GM18511 (cell line): ENCODE measurements around the gene SLC22A8.
"Not testable (repeated sequence)": the region's sequence is repeated elsewhere in the genome, so short reads cannot be mapped to it uniquely, and the experiment has no call there.

Source experiments
- ATAC-seq: cut with Tn5 transposase; IDR thresholded peaks from one replicate; pipeline ENCODE4 v1.9.1; 2021; ENCODE audit warnings: mild to moderate bottlenecking, moderate library complexity; ENCODE audit not compliant: unreplicated experiment

The SLC22A8 gene

DNA sequence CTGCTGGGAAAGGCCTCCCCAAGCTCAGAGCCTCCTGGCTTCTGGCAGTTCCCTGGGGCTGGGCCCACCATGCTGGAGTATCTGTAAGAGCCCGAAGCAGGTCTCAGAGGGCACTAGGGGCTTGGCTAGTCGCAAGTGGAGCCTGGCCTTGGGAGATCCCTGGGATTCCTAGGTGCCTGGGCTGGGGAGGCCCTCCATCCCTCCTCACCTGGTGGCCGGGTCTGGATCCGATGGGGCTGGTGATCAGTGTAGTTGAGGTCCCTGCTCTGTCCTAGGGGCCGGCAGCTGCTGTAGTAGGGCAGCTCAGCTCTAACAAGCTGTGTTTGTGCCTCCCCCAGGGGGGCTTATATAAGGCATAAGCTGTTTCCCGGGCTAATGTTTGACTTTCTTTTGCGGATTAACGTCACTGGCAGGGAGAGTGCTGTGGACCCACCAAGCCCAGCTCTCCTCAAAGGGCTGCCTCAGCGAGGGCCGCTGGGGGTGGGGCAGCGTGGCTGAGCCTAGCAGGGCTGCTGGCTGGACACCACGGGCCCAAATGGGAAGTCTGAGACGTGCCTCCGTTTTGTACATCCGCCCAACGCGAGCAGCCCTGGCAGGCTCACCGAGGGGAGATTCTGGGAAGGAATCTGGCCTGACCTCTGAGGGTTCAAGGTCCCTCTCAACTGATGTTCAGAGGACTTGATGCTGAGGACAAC, at the start of gene SLC22A8:
TSS of gene SLC22A8 (minus strand) at position 321 of the 695 bp plus-strand sequence. CDS start 883 bp downstream, outside the sequence.
- ATAC-seq = no peak

DNA sequence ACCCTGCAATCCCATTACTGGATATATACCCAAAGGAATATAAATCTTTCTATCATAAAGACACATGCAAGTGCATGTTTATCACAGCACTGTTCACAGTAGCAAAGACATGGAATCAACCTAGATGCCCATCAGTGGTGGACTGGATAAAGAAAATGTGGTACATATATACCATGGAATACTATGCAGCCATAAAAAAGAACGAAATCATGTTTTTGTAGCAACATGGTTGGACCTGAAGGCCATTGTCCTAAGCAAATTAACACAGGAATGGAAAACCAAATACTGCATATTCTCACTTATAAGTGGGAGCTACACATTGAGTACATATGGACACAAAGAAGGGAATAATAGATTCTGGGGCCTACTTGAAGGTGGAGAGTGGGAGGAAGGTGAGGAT, 30.6 kb upstream of the SLC22A8 start:
- ATAC-seq = not testable (repeated sequence)

- ATAC-seq = no peak
Observed at GRCh38 chr11:63042596-63042995, 27.0 kb upstream of the SLC22A8 start.

DNA sequence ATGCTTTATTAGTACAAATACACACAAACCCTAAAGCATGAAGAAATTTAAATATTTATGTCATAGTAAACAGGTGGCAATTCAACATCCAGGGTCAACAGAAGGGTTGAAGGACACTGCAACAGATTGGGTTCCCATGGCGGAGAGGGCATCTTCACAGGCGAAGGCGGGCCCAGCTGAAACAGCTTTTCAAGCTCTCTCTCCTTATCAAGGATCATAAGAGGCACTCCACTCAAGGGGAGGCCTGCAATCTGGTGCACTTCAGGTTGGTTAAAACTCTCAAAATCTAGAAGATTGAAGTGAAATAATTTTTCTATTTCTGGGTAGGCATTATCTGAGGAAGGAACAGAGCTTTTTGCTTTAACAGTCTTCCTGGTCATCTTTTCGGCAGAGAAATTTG, 16.8 kb upstream of the SLC22A8 start:
- no peak for ATAC-seq

- ATAC-seq = peak; percentile 50
Observed at GRCh38 chr11:63023841-63024648, 8.4 kb upstream of the SLC22A8 start.

DNA sequence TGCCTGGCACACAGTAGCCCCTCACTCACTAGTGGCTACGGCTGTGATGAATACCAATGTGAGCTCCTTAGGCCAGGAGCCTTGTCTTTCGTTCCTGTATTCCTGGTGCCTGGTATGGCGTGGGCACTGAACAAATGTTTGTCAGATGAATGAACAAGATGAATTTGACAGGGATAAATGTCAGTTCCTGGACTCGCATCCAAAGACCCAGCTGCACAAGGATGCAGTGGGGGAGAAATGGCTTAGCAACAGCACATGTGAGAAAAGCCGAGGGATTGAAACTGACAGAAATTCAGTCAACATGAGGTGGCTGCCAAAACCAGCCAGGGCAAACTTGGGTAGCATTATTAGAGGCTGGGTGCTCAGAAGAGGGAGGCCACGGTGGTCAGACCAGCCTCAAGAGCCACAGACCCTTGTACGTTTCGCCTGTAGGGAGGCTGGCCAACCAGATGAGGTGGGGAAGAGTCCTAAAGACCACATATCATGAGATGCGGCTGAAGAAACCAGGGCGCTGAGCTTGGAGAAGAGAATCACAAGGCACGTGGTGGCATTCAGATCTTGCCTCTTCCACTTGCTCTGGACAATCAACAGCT, 7.7 kb upstream of the SLC22A8 start:
- ATAC-seq = no peak

GRCh38 chr11:63022441-63022840, 6.8 kb upstream of the SLC22A8 start:
- no peak for ATAC-seq

DNA sequence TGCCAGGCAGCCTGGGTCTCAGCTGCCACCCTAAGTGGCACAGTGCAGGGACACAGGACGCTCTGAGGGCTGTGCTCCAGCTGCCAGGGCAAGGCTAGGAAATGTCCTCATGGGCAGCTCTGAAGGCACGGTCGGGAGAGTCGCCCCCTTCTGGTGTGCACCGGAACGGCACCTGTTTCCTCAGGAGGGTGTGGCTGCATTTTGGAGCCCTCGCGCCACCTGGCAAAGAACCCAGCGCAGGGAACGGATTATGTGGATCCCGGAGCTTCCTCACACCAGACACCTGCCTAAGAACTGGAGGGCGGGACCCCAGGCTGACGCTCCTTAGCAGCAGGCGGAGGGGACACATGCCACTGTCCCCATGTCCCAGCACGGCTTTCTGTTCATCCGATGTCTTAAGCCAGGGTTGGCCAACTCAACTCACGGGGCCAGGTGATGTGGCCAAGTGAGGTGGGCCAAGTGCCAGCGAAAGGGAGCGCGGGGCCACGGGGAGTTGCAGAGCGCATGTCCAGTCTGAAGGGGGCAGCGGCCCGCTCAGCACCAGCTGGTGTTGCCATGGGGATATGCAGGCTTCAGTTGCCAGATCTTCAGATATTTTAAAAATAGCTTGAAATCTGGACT, 5.1 kb upstream of the SLC22A8 start:
- no peak for ATAC-seq

DNA sequence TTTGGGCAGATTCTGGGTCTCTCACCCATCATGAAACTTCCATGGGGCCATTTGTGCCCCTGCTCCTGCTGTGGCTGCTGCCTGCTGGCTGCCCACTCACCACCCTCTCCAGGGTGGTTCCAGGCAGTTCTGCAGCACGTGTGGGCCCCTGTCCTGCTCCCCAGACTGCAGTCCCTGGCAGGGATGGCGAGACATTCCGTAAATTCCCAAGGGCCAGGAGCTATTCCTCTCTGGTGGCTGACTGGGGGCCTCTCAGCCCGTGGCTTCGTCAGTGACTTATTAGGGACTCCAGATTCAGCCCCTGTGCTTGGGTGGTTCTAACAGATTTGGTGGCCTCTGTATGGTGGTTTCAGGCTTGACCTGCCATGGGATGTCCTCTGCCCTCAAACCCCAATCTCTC, 3.9 kb upstream of the SLC22A8 start:
- no peak for ATAC-seq

GRCh38 chr11:63017306-63017974, 1.8 kb upstream of the SLC22A8 start:
- ATAC-seq = no peak

GRCh38 chr11:63014408-63015055, 1.1 kb downstream of the SLC22A8 start:
- no peak for ATAC-seq

- ATAC-seq = no peak
Observed at GRCh38 chr11:63012839-63013238, 2.8 kb downstream of the SLC22A8 start.

DNA sequence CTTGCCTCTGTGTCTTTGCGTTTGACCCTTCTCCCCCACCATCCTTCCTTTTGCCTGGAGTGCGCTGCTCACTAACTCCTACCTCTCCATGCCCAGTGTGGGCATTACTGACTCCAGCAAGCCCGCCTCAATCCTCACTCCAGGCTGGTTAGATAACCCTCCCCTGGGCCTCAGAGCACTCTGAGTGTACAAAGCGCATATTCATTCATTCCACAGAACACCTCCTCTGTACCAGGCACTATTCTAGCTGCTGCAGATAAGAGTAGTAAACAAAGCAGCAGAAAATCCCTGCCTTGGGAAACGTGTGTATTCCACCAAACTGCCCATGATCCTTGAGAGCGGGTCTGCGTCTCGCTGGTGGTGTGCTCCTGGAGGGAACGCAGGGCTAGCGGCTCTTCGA, 3.2 kb downstream of the SLC22A8 start:
- ATAC-seq = no peak

DNA sequence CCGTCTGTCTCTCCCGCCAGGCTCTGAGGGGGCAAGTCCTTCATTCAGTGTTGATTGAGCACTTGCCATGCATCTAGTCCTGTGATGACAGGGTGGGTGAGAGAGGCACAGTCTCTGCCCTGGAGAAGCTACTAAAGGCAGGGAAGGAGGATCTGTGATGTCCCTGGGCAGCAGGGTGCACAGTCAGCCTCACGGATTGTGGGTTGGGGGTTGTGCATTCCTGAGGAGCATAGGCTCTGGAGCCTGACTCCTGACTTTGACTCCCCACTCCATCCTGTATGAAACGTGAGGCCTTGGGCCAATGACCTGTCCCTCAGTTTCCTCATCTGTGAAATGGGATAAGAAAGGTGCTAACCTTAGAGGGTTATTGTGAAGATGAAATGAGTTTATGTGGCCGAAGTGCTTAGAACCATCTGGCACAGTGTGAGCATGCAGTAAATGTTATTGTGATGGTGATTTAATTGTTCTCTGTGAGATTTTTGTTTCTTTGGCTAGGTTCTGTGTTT, 4.7 kb downstream of the SLC22A8 start:
- no peak for ATAC-seq

DNA sequence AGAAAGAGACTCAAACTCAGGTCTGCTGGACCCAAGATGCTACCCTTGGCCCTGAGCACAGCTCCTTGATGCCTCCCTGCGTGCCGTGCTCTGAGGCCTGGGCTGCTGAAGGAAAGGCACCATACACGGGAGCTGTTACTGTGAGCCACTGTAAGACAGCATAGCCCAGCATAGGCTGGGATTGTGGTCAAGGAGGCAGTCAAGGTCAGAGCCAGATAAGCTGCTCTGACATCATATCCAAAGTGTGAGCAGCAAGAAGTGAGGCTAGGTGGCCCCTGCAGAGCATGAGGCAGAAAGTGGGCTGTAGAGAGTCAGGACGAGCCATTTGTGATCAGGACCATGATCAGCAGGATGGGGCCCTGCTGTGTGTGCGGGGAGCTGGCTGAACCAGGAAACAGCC, 7.7 kb downstream of the SLC22A8 start:
- ATAC-seq = no peak

GRCh38 chr11:63001456-63001855, 14.2 kb downstream of the SLC22A8 start:
- no peak for ATAC-seq

DNA sequence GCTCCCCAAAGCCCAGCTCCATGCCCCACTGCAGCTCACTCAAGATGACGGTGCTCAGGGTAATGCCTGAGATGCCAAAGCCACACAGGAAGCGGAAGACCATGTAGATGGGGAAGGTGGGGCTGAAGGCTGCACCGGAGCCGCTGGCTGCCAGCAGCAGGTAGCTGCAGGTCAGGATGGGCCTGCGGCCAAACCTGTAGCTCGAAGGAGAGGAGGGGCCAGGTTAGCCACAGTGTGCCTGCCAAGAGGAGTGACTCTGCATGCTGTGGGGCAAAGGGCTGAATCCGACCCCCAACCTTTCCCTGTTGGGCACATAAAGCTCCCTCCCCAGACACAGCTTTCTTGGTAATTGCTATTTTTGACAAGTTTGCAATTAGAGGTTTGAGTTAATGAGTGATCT, 16.0 kb downstream of the SLC22A8 start:
- no peak for ATAC-seq

- no peak for ATAC-seq
Observed at GRCh38 chr11:62999156-62999555, 16.5 kb downstream of the SLC22A8 start.

DNA sequence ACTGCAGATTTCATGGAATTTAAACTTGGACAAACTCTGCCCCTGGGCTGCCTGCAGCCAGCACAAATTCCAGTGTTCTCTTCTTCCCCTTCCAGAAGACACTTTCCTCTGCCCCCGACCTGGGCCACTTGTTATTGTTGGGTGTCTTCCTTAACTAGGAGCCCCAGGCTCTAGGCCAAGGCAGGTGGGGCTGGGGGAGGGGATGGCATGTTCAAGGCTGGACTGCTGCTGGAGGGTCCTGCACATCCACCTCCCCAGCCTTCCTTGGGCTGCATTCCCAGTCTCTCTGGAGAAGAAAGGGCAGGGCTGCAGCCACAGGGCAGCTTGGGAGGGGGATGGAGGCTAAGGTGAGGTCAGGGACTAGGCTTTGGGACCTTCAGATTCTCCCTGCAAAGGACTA, 19.4 kb downstream of the SLC22A8 start:
- no peak for ATAC-seq

GRCh38 chr11:62994775-62995174, 20.9 kb downstream of the SLC22A8 start:
- no peak for ATAC-seq
